HG03175 (cell line): Measurements from ENCODE around the gene TM9SF4.

Experiments used
- ATAC-seq: cut with Tn5 transposase; IDR thresholded peaks from one replicate; pipeline ENCODE4 v1.9.1; 2021; ENCODE audit warnings: mild to moderate bottlenecking, moderate library complexity; ENCODE audit not compliant: unreplicated experiment

The TM9SF4 gene

DNA sequence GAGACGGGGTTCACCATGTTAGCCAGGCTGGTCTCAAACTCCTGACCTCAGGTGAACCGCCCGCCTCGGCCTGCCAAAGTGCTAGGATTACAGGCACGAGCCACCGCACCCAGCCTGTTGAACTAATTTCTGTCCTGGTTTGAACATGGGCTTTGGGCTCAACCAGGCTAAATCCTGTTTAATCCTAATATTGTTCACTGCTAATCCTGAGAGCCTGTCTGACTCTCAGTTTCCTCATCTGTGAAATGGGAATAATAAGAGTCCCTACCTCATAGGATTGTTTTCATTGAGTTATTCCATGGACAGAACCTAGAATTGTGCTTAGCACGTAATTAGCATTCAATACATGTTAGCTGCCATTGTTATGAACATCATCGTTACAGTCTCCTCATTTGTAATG is 17.4 kb downstream of the TM9SF4 start:
- ATAC-seq, result no peak

DNA sequence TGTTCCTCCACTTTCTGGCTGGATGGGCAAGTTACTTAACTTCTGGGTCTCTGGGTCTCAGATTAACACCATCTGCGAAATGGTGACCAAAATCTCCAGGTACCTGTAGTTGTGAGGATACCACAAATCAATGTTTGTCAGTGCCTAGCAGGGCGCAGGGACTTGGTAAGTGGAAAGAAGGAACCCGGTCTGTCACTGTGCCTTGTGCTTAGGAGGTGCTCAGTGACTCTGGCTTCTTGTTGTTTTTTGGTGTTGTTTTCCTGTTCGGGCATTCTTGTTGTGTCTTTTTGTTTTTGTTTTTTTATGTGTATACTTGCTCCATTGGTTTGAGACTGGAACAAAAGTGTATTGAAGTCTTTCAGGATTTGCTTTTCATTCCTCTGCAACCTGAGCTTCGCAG is 17.8 kb downstream of the TM9SF4 start:
- no peak for ATAC-seq

DNA sequence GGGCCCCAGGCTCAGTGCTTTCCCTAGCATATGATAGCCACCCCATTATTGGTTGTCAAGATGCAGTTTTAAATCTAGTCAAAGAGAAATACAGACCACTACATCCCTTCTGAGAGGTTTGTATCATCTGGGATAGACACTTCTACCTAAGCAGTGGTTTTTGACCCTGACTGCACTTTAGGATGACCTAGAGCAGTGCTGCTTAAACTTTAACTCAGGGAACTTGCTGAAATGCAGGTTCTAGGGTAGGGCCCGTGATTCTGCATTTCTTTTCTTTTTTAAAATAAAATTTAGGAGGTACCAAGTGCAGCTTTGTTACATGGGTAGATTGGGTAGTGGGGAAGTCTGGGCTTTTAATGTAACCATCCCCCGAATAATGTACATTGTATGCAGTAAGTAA is 18.7 kb downstream of the TM9SF4 start:
- no peak for ATAC-seq

DNA sequence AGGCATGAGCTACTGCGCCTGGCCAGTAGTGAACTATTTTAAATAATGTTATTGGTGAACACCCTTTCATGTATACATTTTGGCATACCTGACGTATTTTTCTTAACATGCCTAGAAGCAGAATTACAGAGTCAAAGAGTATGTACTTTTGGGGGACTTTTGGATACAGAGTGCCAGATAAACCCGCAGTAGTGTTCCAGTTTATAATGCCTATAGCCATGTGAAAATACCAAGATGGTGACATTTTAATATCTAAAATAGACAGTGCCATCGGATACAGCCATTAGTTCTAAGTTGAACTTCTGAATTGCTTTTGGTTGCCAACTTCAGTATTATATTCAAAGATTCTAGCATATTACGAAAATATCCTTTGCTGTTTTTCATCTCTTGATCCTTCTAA is 20.3 kb downstream of the TM9SF4 start:
- no peak for ATAC-seq

DNA sequence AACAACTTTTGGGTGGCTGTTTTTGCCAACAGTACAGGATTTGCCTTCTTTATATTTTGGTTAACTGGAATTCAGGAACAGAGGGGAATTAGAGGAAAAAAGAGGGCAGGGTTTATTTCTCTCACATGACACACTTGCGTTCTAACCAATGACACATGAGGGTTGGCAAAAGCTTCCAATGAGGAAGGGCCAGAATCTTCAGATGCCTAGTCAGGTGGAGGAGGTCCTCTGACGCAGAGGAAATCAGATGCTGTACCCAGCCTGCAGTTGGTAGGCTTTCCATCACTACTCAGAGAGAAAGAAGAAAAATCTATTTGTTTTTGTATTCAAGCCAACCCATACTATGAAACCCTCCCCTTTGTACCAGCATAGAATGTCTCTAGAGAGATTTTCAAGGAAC is 20.8 kb downstream of the TM9SF4 start:
- ATAC-seq, result no peak

DNA sequence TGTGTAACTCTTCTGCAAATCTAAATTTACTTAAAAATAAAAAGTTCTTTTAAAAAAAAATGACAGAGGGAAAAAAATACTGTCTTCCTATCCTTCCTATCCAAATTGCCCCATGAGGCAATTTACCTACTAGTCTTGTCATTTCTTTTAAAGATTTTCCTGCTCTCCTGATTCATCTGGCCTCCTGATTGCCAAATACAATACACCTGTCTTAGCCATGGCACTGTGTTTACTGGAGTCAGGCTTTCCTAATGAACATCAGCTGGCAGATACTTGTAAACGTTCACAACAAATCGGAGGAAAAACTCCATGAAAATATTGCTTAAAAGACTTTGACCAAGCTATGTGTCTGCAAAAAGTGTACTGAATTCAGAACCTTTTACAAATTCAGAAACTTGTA is 21.5 kb downstream of the TM9SF4 start:
- no peak for ATAC-seq

DNA sequence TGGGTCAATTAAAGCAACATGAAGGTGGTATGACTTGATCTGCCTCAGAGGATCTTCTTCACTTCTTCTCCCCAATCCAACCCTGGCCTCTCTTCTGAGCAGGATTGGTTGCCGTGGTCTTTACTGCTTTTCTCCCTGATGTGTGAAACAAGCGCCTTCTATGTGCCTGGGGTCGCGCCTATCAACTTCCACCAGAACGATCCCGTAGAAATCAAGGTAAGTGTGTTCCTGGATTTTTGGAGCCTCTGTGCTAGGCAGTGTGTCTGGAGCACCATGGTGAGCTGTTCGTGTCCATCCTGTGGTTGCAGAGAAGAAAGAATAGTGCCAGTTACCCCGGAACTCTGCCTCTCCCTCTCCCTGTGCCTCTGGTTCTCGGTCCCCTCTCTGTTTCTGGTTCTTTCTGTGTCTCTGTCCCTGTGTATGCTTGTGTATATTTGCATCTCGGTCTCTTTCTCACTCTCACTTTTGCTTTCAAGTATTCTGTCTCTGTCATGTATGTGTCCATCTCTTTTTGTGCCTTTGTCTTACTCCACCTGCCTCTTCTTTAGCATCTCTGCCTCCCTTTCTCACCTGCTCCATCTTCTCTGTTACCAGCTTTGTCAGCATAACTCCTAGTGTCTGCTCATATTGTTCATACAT is 23.5 kb downstream of the TM9SF4 start:
- peak; percentile 64 for ATAC-seq

DNA sequence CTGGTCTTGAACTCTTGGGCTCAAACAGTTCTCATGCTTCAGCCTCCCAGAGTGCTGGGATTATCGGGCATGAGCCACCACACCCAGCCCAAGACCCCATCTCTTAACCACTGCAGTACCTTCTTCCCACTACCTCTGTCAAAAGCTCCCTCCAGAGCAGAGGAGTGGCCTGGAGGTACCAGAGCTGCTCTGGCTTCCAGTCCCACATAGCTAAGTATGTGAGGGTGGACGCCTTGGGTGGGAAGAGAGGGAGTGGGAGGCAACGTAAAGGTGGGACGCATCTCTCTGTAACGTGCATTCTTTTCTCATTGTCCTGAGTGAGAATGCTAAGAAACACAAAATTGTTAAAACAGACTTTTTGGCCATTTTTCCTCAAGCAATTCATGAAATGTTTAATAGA is 24.5 kb downstream of the TM9SF4 start:
- ATAC-seq, result no peak

DNA sequence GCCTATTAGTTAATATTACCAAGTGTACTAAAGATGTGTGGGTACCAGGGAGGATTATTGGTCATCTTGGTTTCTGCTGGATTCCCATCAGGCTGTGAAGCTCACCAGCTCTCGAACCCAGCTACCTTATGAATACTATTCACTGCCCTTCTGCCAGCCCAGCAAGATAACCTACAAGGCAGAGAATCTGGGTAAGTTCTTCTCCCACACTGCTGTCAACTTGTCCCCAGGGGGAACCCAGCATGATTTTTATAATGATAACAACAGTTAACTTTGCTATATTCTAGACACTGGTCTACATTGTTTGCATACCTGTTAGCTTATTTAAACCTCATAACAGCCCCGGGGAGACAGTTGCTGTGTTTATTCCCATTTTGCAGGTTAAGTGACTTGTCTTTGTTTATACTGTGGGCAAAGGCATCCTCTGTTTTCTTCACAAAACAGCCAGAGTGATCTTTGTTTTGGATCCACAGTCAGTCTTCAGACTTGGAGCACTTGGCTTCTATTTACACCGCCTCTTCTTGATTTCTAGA is 26.5 kb downstream of the TM9SF4 start:
- ATAC-seq, result no peak

DNA sequence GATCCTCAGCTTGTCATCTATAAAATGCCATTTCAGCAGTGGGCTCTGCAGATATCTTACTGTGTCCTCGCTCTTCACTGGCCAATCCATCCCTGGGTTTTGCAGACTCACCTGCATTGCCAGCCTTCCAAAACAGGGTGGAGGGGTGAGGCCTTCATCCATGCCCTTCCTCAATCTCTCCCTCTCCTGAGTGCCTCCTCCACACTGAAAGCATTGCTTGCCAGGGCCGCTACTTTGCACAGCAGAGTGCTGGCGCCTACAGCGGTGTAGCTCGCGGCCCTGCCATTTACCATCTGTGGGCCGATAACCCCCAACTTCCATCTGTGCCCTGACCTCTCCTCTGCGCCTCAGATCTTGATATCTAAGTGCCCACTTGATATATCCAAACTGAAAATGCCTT is 29.4 kb downstream of the TM9SF4 start:
- ATAC-seq, result no peak

DNA sequence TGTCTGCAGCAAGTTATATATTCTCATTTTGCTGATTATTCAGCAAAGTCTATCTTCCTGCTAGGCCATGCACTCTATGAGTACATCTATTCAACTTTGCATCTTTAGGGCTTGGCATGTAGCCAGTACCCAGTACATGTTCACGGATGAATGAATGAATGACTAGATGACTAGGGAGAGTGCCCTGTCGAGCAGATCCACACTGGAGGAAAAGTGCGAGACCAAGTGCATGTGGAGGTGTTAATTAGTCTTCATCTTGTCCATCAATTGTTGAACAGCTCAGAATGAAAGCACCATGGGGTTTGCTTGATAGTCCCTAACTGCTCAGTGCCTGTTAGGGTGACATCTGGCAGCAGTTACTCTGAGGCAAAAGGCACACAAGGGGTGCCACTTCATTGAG is 30.4 kb downstream of the TM9SF4 start:
- ATAC-seq, result no peak

DNA sequence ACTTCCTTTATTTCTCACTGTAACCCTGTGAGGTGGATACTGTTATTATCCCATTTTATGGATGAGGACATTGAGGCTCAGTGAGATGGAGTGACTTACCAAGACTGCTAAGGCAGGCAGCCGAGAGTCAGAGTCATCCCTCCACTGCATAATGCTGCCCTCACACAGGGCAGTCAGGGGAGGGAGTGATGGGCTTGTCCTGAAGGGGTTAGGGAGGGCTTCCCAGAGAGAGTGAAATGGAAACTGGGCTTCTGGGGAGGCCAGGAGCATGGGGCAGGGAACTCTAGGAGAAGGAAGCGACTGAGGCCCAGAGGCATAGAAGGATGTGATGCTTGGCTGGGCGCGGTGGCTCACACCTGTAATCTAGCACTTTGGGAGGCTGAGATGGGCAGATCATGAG is 31.1 kb downstream of the TM9SF4 start:
- no peak for ATAC-seq

DNA sequence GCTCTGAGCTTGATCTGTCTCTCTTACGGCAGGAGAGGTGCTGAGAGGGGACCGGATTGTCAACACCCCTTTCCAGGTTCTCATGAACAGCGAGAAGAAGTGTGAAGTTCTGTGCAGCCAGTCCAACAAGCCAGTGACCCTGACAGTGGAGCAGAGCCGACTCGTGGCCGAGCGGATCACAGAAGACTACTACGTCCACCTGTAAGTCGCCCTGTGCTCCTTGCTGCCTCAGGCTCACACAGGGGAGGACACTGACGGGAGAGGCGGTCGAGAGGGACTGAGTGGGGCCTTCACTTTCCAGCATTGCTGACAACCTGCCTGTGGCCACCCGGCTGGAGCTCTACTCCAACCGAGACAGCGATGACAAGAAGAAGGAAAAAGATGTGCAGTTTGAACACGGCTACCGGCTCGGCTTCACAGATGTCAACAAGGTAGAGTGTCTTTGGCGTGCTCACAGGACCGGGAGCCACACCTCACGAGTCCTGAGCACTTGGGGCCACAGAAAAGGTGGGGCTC is 32.0 kb downstream of the TM9SF4 start:
- ATAC-seq, result no peak

DNA sequence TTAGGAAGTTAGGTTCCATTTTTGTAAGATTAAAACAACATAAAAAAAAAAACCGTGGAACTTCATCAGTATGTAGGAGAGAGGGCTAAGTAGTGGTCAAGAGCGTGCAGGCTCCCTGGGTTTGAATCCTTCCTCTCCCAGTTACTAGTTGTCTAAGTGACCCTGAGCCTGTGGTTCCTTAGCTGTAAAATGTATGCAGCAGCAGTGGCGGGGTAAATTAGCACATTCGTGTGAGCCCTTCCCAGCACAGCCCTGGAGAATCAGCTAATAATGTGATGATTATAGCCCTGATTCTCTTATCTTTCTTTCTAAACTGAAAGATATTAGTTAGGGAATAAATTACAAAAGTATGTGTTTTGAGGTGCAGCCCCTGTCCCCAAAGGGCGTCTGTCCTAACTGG is 32.6 kb downstream of the TM9SF4 start:
- no peak for ATAC-seq

DNA sequence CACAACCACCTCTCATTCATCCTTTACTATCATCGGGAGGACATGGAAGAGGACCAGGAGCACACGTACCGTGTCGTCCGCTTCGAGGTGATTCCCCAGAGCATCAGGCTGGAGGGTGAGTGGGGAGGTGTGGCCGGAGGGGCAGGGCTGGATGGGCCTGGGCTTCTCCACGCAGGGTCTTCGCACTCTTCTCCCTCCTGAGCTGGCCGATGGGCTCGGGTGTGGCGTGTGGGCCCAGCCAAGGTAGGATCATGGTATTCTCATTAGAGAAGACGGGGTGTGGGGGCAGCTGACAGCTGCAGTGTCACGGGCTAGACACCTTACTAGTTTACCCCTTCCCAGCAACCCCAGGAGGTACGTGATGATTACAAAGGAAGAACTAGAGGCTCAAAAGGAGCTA is 33.5 kb downstream of the TM9SF4 start:
- no peak for ATAC-seq

DNA sequence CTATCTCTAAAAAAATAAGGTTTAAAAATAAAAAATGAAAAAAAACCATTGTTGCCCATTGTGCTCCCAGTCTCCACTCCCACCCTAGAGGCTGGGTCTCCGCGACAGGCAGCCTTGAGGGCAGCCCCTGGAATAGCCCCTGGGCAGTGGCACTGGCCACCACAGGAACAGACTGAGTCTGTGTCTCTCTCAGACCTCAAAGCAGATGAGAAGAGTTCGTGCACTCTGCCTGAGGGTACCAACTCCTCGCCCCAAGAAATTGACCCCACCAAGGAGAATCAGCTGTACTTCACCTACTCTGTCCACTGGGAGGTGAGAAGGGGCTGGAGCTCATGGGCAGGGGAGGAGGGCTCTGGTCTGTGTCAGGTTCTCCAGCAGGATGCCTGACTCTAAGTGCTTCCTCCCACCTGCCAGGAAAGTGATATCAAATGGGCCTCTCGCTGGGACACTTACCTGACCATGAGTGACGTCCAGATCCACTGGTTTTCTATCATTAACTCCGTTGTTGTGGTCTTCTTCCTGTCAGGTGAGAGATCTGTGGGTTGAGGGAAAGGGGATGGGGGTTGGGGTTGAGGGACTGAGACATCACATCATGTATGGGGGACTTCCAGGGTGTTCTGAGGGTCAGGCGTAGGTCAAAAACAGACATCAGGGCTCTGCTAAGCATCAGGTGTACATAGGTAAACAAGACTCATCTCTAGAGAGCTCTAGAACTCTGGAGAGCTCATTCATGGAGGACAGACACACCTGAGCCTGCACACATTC is 35.6 kb downstream of the TM9SF4 start:
- no peak for ATAC-seq

DNA sequence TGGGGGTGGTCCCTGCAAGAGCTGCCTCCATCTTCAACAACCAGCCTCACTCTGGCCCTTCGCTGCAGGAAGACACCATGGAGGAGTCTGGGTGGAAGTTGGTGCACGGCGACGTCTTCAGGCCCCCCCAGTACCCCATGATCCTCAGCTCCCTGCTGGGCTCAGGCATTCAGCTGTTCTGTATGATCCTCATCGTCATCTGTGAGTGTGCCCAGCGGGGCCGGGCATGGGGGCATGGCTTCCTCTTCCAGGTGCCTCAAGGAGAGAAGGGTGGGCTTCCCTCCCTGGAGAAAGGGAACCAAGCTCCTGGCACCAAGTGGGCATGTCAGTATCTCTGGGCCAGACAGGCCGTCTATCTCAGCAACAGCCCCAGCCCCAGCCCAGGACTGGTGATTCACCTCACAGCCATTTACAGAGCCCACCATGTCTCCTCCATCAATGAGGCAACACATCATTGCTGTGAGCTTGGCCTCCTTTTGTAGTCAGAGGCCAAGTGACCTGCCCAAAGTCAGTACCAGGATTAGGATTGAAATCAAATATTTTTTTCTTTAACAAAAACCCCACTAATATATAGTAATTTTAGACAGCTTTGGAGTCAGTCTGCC is 40.2 kb downstream of the TM9SF4 start:
- ATAC-seq, result no peak

DNA sequence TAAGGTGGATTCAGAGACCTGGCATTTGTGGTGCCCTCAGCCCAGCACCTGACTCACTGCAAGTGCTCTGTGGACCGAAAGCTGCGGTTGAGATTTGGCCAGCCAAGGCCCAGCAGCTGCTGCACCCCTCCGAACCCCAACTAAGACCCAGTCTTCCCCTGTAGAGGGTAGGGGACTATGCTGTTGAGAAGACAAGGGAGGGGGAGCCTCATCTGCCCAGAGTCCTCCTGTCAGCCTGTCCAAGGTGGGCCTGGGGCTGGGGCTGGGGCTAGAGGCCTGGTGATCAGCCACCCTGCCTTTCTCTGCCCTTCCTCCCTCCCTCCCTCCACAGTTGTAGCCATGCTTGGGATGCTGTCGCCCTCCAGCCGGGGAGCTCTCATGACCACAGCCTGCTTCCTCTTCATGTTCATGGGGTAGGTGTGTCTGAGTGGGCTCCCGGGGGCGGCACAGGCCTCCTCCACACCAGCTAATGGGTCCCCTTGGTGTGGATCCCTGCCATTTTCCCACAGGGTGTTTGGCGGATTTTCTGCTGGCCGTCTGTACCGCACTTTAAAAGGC is 40.9 kb downstream of the TM9SF4 start:
- ATAC-seq, result no peak

DNA sequence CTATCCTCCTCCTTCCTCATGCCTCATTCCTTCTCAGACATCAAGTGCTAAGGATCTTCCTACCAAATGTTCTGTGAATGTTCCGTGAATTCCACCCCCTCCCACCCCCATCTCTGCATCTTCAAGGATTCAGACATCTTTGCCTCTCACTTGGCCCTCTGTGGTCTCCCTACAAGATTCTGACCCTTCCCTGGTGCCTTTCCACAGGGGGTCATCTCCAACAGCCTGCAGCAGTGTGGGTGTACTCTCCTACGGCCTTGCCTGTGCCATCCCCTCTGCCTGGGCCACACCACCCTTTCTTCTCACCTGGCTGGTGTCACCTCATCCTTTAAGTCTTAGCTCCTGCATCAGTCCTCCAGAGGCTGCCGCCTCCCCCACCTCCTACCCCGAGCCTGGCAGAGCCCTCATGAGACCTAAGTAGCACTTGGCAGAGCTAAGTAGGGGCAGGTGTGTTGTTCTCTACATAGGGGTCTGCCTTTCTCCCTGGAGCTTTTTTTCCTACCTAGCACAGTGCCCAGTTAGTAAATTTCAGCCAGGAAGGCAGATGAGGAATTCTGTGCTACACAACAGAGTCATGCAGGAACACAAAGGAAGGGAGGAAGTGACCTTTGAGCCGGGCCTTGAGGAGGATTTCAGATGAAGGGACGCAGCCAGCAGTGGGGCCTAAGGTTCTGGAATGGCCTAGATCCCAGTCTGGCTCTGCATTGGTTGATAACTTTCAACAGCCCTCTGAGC is 43.1 kb downstream of the TM9SF4 start:
- ATAC-seq, result no peak

DNA sequence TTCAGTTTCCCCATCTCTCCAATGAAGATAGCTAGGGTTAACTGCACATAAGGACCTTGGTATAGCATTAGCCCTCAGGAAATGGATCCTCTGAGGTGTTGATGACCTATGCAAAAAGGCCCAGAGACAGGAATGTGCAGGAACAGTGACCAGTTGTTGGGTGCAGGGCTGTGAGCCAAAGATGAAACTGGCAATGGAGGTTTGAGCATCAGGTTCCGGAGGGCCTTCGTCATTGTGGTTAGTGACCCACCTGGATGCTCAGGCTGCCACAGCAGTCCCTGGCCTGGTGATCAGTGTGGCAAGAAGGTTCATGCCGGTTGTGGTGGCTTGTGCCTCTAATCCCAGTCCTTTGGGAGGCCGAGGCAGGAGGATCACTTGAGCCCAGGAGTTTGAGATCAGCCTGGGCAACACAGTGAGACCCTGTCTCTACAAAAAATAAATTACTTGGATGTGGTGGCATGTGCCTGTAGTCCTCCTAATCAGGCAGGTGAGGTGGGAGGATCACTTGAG is 43.7 kb downstream of the TM9SF4 start:
- ATAC-seq, result no peak

DNA sequence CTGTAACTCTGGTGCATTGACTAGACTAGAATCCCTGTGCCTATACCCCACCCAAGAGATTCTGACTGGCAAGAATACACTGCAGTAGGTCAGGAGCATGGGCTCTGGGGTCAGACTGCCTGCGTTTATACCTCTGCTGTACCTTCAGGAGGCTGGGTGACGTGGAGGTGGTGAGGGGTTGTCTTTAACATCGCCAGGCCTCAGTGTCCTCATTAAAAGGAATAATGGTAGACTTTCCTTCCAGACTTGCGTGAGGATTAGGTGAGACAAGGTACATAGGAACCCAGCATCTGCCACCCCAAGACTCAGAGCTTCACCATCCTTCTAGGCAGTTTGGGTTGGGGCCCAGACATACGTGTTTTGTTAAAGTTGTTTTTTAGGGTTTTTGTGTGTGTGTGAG is 44.3 kb downstream of the TM9SF4 start:
- no peak for ATAC-seq
